ENCODE measurements around the gene OCEL1. TPM values are rescaled to one million over a fixed set of nuclear protein-coding genes. Genes with fewer than 3 reads are reported as not detected.

The OCEL1 gene
- total and polyA plus RNA-seq, 2 of the 13 experiments (the other 11 are each of a cell fraction or from before 2014, with no cell fraction given) = 10.6 to 17.2 TPM

DNA sequence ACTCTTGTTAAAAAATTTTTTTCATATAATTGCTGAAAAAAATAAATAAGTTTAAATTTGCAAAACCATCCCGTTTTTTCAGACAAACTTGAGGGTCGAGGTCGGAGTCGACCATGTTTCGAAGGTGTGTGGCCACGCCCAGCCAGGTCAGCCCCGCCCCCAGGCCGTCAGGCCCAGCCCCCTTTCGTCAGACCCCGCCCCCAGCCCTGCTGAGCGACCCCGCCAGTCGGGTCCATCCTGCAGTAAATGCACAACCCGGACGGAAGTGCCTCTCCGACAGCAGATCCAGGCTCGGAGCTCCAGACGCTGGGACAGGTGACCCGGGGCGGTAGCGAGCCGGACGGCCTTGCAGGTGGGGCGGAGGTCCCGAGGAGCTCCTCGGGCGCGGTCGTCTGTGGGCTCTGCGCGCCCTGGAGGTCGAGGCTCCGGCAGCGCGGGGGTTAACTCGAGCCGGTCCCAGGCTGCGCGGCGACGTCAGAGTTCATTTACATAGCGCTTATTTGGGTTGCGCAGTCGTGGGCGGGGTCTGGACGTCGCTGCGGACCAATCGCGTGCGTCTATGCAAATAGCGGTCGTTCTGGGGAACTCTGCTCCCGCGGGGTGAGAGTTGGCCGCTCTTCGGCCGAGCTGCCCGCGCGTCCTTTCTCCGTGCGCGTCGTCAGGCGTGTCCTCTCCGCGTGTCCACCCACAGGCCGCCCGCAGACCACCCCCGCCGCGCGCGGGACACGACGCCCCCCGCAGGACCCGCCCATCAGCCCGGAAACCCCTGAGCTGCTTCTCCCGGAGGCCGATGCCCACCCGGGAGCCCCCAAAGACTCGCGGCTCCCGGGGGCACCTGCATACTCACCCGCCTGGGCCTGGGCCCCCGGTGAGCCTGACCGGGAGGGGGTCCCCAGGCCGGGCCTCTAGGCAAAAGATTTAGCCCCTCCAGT, at the start of gene OCEL1 (continued):
- TF ChIP-seq TSC22D2 (CRISPR knock-in tag; IDR thresholded peaks at IDR 0.05; ENCODE audit: borderline replicate concordance) (no peak), KMT2B (CRISPR knock-in tag; IDR thresholded peaks at IDR 0.05) (peak; percentile 47), FLYWCH1 (CRISPR knock-in tag; IDR thresholded peaks at IDR 0.05) (no peak), ZSCAN20 (CRISPR knock-in tag; IDR thresholded peaks at IDR 0.05; ENCODE audit: borderline replicate concordance) (peak; percentile 44; the same call in 1 of the 2 replicates), CENPT (CRISPR knock-in tag; IDR thresholded peaks at IDR 0.05; ENCODE audit: low read depth) (no peak), ZNF724P (CRISPR knock-in tag; IDR thresholded peaks at IDR 0.05; ENCODE audit: borderline replicate concordance) (no peak), MAFF (IDR thresholded peaks at IDR 0.05; ENCODE audit: low read depth, low read length) (no peak), U2AF2 (IDR thresholded peaks at IDR 0.05; ENCODE audit: low read depth, low read length) (no peak), MTF1 (CRISPR knock-in tag; IDR thresholded peaks at IDR 0.05) (no peak), ZNF235 (CRISPR knock-in tag; IDR thresholded peaks at IDR 0.05; ENCODE audit: borderline replicate concordance) (peak; percentile 91; the same call in 1 of the 2 replicates), NFYB (CRISPR knock-in tag; IDR thresholded peaks at IDR 0.05) (peak; percentile 72), ZNF720 (CRISPR knock-in tag; IDR thresholded peaks at IDR 0.05) (no peak), ZNF292 (CRISPR knock-in tag; IDR thresholded peaks at IDR 0.05; ENCODE audit: borderline replicate concordance, low read depth) (no peak), ZNF232 (CRISPR knock-in tag; IDR thresholded peaks at IDR 0.05; ENCODE audit: borderline replicate concordance) (peak; percentile 64; the same call in 1 of the 2 replicates), TOE1 (CRISPR knock-in tag; IDR thresholded peaks at IDR 0.05) (no peak), RBM39 (IDR thresholded peaks at IDR 0.05; ENCODE audit: low read depth, low read length, poor library complexity, severe bottlenecking) (peak; percentile 72), FIP1L1 (IDR thresholded peaks at IDR 0.05; ENCODE audit: borderline replicate concordance, insufficient read depth, low read depth, low read length) (no peak), FOXK1 (CRISPR knock-in tag; IDR thresholded peaks at IDR 0.05; ENCODE audit: borderline replicate concordance, low read depth) (no peak), SYNCRIP (IDR thresholded peaks at IDR 0.05; ENCODE audit: insufficient read depth, low read depth, low read length) (no peak), RAD21 (CRISPR knock-in tag; IDR thresholded peaks at IDR 0.05) (peak; percentile 38; the same call in 1 of the 2 replicates), ZNF274 (CRISPR knock-in tag; IDR thresholded peaks at IDR 0.05) (peak; percentile 41; the same call in 1 of the 2 replicates), NCOA1 (CRISPR knock-in tag; IDR thresholded peaks at IDR 0.05) (no peak), KLF9 (CRISPR knock-in tag; IDR thresholded peaks at IDR 0.05; ENCODE audit: low read depth) (no peak), ZNF263 (CRISPR knock-in tag; IDR thresholded peaks at IDR 0.05) (peak; percentile 62; the same call in 1 of the 2 replicates), ZC3H13 (CRISPR knock-in tag; IDR thresholded peaks at IDR 0.05) (peak; percentile 78; the same call in 1 of the 2 replicates)
- TF ChIP-seq, protein P1, sequence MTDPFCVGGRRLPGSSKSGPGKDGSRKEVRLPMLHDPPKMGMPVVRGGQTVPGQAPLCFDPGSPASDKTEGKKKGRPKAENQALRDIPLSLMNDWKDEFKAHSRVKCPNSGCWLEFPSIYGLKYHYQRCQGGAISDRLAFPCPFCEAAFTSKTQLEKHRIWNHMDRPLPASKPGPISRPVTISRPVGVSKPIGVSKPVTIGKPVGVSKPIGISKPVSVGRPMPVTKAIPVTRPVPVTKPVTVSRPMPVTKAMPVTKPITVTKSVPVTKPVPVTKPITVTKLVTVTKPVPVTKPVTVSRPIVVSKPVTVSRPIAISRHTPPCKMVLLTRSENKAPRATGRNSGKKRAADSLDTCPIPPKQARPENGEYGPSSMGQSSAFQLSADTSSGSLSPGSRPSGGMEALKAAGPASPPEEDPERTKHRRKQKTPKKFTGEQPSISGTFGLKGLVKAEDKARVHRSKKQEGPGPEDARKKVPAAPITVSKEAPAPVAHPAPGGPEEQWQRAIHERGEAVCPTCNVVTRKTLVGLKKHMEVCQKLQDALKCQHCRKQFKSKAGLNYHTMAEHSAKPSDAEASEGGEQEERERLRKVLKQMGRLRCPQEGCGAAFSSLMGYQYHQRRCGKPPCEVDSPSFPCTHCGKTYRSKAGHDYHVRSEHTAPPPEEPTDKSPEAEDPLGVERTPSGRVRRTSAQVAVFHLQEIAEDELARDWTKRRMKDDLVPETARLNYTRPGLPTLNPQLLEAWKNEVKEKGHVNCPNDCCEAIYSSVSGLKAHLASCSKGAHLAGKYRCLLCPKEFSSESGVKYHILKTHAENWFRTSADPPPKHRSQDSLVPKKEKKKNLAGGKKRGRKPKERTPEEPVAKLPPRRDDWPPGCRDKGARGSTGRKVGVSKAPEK (CRISPR knock-in tag; IDR thresholded peaks at IDR 0.05; ENCODE audit: borderline replicate concordance) = no peak
- TF ChIP-seq, protein P2, sequence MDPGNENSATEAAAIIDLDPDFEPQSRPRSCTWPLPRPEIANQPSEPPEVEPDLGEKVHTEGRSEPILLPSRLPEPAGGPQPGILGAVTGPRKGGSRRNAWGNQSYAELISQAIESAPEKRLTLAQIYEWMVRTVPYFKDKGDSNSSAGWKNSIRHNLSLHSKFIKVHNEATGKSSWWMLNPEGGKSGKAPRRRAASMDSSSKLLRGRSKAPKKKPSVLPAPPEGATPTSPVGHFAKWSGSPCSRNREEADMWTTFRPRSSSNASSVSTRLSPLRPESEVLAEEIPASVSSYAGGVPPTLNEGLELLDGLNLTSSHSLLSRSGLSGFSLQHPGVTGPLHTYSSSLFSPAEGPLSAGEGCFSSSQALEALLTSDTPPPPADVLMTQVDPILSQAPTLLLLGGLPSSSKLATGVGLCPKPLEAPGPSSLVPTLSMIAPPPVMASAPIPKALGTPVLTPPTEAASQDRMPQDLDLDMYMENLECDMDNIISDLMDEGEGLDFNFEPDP (CRISPR knock-in tag; conservative IDR thresholded peaks at IDR 0.05) = no peak

Data from HepG2 (cell line).